Panc1 (cell line): Measurements from ENCODE around the gene PLEKHG5. TPM values are rescaled to one million over a fixed set of nuclear protein-coding genes. Genes with fewer than 3 reads are reported as not detected.
A peak's percentile ranks its signal among the peaks of the same experiment; 100 is the strongest.

Experiments
- ATAC-seq: fragments of 200-7000 bp; cut with Tn5 transposase; 2 replicates; pipeline ENCODE4 v1.9.1; 2020; ENCODE audit warnings: mild to moderate bottlenecking, moderate library complexity
- BruUV-seq: library from RNA; stranded (reverse); fragments of 400-500 nt; replicated peaks from 2 replicates; lab custom pipeline; 2021; lab: Mats Ljungman, UMichigan
- CTCF ChIA-PET: fragments of 300-600 bp; sonication (Branson Sonifier 250); formaldehyde crosslinking; loops from one replicate; lab custom pipeline; 2022; ENCODE audit warnings: antibody characterized with exemption; lab: Charles Lee
- POLR2A ChIA-PET: fragments of 300-600 bp; sonication (Branson Sonifier 250); formaldehyde crosslinking; loops from one replicate; lab custom pipeline; 2022; ENCODE audit warnings: antibody characterized with exemption; lab: Charles Lee
- DNase-seq: peaks from one replicate; pipeline ENCODE4 v3.0.0-alpha.2; 2010; ENCODE audit warnings: low read depth, low spot score
- H3K27ac ChIP-seq: 2 replicates; pipeline ENCODE4 v1.5.1; 2011; ENCODE audit warnings: mild to moderate bottlenecking, low read length, inconsistent platforms
- H3K27me3 ChIP-seq: fragments of 200-500 bp; sonication (Bioruptor generic); 2 replicates; pipeline ENCODE4 v1.6.0; 2014; ENCODE audit warnings: low read length, inconsistent platforms; ENCODE audit not compliant: control insufficient read depth, insufficient read depth
- H3K36me3 ChIP-seq: fragments of 200-500 bp; sonication (Bioruptor generic); 2 replicates; pipeline ENCODE4 v1.5.1; 2014; ENCODE audit warnings: inconsistent platforms, mild to moderate bottlenecking, low read length, moderate library complexity; ENCODE audit not compliant: control insufficient read depth, insufficient read depth
- H3K4me1 ChIP-seq: 2 replicates; pipeline ENCODE4 v1.5.1; 2011; ENCODE audit warnings: inconsistent platforms, mild to moderate bottlenecking, low read length, moderate library complexity; ENCODE audit not compliant: control insufficient read depth, insufficient read depth
- H3K4me3 ChIP-seq, 2 experiments: 2 replicates each; pipeline ENCODE4 v1.5.1; 2011 to 2012; ENCODE audit warnings: low read depth in 2 of 2, low read length in 2 of 2, mild to moderate bottlenecking in 2 of 2, inconsistent platforms in 1 of 2, moderate library complexity in 1 of 2
- H3K9me3 ChIP-seq: fragments of 200-500 bp; sonication (Bioruptor generic); 2 replicates; pipeline ENCODE4 v1.5.1; 2014; ENCODE audit warnings: low read depth, mild to moderate bottlenecking, inconsistent platforms, low read length, moderate library complexity; ENCODE audit not compliant: control insufficient read depth, insufficient read depth
- CTCF ChIP-seq: fragments of 450-650 bp; IDR thresholded peaks from 2 replicates; pipeline ENCODE4 v1.5.1; 2017; ENCODE audit warnings: mild to moderate bottlenecking
- POLR2AphosphoS5 ChIP-seq: IDR thresholded peaks from 2 replicates; pipeline ENCODE4 v1.6.1; 2012; ENCODE audit warnings: mild to moderate bottlenecking, low read depth, low read length, moderate library complexity
- REST ChIP-seq, 2 experiments: IDR thresholded peaks; 2 replicates each; pipeline ENCODE4 v1.6.1; 2011 to 2012; ENCODE audit warnings: low read depth in 2 of 2, control low read depth in 1 of 2, low read length in 1 of 2, mild to moderate bottlenecking in 1 of 2, moderate library complexity in 1 of 2; ENCODE audit not compliant: insufficient read depth in 1 of 2
- SIN3A ChIP-seq: IDR thresholded peaks from 2 replicates; pipeline ENCODE4 v1.6.1; 2012; ENCODE audit warnings: low read depth, mild to moderate bottlenecking, low read length, moderate library complexity, borderline replicate concordance; ENCODE audit not compliant: insufficient read depth
- TCF7L2 ChIP-seq: IDR thresholded peaks from 2 replicates; pipeline ENCODE4 v1.6.1; 2011; ENCODE audit warnings: mild to moderate bottlenecking, low read depth, low read length, inconsistent platforms
- in situ Hi-C: cut with HindIII; loops from 2 replicates; pipeline ENCODE4 v1.10.0; 2016; ENCODE audit warnings: low sequenced_read_pairs, low pct_unique_long_range_greater_than_20kb
- intact Hi-C: fragments of 100-400 bp; cut with micrococcal nuclease; formaldehyde crosslinking; loops from one replicate; pipeline ENCODE4 v1.10.0; 2022; ENCODE audit not compliant: unreplicated experiment
- total RNA-seq: library from RNA; stranded (reverse); gene quantifications from one replicate; pipeline ENCODE4 v1.2.1, GENCODE V29; 2021; ENCODE audit not compliant: unreplicated experiment

The PLEKHG5 gene
- total RNA-seq, 1 experiment from 2014 or later = 6.8 TPM

DNA sequence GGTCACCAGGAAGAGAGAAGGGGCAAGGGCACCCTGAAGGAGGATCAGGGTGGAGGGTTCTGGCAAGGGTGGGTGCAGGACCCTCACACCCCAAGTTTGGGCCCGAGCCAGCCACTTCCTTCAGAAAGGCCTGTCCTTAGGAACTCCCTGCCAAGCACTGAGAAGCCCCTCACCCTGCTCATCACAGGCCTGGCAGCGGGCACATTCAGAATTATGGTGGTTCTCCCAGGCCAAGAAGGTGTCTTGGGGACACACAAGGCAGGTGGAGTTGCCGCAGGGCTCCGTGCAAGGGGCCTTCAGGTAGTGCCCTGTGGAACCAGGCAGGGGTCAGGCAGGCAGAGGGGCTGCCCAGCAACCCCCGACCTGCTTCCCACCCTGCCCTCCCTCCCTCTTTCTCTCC lies 26.6 kb downstream of the PLEKHG5 start:
- Histone ChIP-seq H3K27ac (no peak overlapping the region), H3K27me3 (no peaks in the 10 kb centered on the region), H3K36me3 (no peaks in the 10 kb centered on the region), H3K9me3 (no peaks in the 10 kb centered on the region), H3K4me1 (no peaks in the 10 kb centered on the region; the same call in 1 of the 2 replicates), H3K4me3 (no peak overlapping the region)
- ATAC-seq (0 out of 2 replicates have a peak, but pooled peaks have one; percentile 6), DNase-seq (no peak)
- CTCF ChIA-PET = no interaction called here
- POLR2A ChIA-PET = no interaction called here
- in situ Hi-C loops (no loop called here), intact Hi-C loops (no loop called here)
- BruUV-seq = no TSS peak
- TF ChIP-seq POLR2AphosphoS5 (no peak), CTCF (no peak), SIN3A (no peak), REST (IDR thresholded peaks at IDR 0.05; ENCODE audit: insufficient read depth in 1 of 2, low read depth in 2 of 2, low read length in 1 of 2) (no peak), TCF7L2 (no peak)

GRCh38 chr1:6464514-6464836 lies 27.0 kb downstream of the PLEKHG5 start:
- peak; percentile 65 for ATAC-seq
- no TSS peak for BruUV-seq
- Histone ChIP-seq H3K27ac (no peak overlapping the region), H3K27me3 (no peaks in the 10 kb centered on the region), H3K36me3 (no peaks in the 10 kb centered on the region), H3K4me1 (no peaks in the 10 kb centered on the region; the same call in 1 of the 2 replicates), H3K4me3 (no peak overlapping the region), H3K9me3 (no peaks in the 10 kb centered on the region)
- CTCF ChIA-PET = no interaction called here
- POLR2A ChIA-PET = no interaction called here
- in situ Hi-C loops (no loop called here), intact Hi-C loops (no loop called here)
- DNase-seq = no peak
- TF ChIP-seq REST (IDR thresholded peaks at IDR 0.05; ENCODE audit: insufficient read depth in 1 of 2, low read depth in 2 of 2, low read length in 1 of 2) = no peak
- no peak for TF ChIP-seq TCF7L2
- TF ChIP-seq SIN3A = no peak
- TF ChIP-seq POLR2AphosphoS5 = no peak
- no peak; the same call in 1 of the 2 replicates for TF ChIP-seq CTCF
